Stimulated activated CD8-positive, alpha-beta memory T cell treated with anti-CD3 and anti-CD28 coated beads, Interleukin-2, amount 100 ng/mL, for 1 hour (primary cell): ENCODE results near the gene FNBP1.

ENCODE experiments used
- DNase-seq, 2 donors: peaks; one replicate each; pipeline ENCODE4 v3.0.0-alpha.2; 2020; ENCODE audit warnings: low read depth in 2 of 2

FNBP1 gene

DNA sequence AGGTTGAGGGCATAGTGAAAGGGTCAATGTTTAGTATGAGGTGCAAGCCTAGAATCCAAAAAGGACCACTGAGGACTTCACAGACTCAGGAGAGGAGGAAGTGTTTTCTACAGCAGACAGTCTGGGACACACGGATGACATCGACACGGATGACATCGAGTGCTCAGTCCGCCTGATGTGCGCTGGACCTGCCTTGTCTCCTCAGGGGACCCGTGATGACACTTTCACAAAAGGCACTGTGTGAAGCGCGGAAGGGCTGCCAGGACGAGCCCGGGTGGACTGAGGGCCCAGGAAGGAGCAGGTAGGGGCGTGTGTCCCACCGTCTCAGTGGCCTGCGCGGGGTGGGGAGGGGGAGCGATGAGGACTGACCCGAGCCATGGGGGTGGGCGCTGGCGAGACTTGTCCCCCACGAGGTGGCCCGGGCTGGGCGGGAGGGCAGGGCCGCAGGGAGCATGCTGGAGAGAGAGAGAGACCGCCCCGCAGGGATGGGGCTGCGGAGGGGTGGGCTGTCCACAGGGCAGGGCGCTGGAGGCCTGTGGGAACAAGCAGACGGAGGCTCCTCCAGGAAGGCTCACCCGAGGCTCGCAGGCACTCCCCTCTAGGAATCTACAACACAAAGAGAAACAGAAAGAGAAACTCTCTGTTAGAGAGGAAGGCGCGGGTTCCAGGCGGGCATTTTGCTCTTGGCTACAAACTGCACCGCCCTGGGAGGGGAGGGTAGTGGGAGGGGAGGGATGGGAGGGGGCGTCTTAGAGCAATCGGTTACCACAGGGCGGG, 152.9 kb downstream of the FNBP1 start:
- DNase-seq = peak in 1 of 2 donors; percentile 49

DNA sequence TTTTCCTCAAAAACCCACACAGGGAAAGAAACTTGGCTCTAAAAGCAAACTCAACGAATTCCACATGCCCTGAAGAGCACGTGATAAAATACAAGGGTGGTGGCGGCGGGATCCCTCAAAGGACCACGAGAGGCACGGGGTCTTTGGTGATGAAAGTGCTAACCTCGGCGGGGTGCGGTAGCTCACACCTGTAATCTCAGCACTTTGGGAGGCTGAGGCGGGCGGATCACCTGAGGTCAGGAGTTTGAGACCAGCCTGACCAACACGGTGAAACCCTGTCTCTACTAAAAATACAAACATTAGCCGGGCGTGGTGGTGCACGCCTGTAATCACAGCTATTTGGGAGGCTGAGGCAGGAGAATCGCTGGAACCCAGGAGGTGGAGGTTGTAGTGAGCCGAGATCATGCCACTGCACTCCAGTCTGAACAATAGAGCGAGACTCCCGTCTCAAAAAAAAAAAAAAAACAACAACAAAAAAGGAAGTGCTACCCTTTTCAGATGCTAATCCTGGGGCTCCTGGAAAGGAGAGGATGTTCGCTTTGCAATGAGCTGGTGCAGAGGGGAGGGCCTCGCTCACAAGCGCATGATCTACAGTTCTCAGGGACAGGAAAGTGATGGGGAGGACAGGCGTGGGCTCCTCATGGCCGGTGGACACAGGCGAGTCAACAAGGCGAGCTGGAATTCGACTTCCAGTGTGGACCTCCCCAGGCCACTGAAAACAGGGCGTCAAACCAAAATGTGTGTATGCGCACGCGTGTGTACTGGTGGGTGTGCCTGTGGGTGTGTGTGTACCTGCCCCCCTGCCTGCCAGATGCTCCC, 153.7 kb downstream of the FNBP1 start:
- DNase-seq = no peak

DNA sequence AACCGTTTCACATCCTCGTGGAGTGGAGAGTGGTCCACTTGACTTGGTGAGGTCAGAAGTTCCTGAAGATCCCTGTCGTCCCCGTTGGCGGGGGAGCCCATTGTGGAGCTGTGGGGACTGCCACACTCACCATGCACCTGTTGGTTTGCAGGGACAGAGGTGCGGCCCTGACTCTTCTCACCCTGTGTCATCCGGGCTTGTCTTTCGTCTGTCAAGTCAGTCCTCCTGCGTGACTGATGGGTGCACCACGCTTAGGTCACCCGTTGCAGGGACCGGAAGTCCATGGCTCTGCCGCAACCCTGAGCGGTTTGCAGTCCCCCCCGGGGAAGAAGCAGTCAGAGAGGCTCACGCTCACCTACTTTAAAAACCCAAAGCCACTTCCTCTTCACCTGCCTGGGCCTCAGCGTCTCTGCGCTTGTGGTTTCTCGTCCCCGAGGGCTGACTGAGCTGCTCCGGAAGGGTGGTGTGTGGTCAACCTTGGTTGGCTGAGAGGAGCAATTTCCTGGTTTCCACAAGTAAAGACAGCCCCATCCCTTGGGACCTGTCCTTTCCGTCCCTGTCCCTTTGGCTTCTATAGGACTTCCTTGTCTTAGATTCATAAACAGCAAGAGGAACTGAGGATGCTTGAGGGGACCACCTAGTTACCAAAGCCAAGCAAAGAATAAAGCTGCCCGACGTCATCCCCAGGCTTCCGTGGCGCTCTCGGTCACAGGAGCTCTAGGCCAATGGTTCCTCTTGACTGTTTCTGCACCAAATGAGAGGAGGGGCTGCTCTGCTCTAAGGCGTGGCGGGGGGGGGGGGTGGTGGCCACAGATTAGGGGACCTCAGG, 154.5 kb downstream of the FNBP1 start:
- DNase-seq = peak; percentile 81 to 82

- DNase-seq = peak in 1 of 2 donors; percentile 58
Observed at GRCh38 chr9:129887334-129888292, 155.4 kb downstream of the FNBP1 start.

- DNase-seq = peak in 1 of 2 donors; percentile 53
Observed at GRCh38 chr9:129886226-129887174, 156.5 kb downstream of the FNBP1 start.

GRCh38 chr9:129885670-129886106, 157.3 kb downstream of the FNBP1 start:
- DNase-seq = peak; percentile 85 to 88

DNA sequence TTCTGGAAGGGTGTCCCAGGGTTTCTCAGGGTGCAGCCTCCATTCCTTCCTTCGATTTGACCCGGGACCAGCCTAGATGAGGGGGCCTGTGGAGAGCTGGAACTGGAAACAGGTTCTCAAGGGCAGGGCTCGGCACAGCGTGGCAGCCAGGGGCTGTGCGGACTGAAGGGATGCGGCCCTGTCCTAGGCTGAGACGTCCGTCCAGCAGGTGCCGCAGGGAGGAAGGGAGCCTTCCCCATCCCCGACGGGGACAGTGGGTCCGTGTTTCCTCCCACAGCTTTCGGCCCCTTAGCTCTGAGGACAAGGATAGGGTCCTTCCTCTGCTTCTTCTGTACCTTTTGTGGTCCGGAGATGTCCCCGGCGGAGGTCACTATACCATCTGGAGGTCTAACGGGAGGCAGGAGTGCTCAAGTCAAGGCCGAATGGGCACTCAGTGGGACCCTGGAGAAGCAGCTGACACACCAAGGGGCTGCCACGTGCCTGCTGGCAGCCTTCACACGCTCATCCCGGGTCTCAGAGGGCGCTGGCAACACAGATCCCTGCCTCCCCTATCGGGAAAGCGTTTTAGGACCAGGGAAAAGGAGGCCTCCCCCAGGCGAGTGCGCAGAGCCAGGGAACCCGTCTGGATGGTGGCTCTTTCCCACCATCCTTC, 157.8 kb downstream of the FNBP1 start:
- no peak for DNase-seq

DNA sequence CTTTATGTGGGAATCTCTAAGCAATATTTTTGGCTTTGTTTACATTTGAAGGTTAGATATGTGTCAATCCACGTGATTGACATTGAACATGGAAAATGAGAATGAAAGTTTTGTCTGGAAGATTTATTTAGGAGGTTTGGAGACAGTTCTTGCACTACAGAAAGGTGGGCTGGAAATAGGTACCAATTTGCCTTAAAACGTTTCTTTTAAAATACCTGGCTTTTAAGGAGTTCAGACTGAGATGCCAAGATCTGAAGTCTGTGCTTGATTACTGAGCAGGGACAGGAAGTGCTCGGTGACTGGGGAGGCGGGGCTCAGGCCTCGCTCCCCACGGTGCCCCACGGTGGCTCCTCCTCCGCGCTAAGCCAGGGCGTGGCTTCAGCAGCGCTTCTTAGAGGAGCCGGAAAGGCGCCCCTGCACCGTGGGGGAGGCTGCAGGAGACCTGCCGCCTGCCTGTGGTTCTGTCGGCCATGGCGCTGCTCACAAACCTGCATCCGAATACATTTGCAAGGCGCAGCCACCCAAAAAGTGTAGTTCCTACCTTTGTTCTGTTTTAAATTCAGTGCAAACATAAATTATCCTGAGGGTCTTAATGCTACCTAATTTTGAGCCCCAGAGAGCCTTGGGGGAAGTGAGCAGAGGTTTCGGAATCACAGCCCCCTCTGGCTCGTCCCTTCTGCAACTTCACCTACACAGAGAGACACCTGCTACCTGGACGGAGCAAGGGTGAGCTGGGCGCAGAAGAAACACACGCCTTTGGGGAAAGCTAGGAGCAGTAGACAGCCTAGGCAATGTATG, 158.6 kb downstream of the FNBP1 start:
- DNase-seq = peak; percentile 89 to 91

GRCh38 chr9:129881547-129882324, 161.3 kb downstream of the FNBP1 start:
- no peak for DNase-seq

- no peak for DNase-seq
Observed at GRCh38 chr9:129880654-129881546, 162.1 kb downstream of the FNBP1 start.

- DNase-seq = no peak
Observed at GRCh38 chr9:129879991-129880653, 162.9 kb downstream of the FNBP1 start.

GRCh38 chr9:129879103-129879699, 163.8 kb downstream of the FNBP1 start:
- no peak for DNase-seq

DNA sequence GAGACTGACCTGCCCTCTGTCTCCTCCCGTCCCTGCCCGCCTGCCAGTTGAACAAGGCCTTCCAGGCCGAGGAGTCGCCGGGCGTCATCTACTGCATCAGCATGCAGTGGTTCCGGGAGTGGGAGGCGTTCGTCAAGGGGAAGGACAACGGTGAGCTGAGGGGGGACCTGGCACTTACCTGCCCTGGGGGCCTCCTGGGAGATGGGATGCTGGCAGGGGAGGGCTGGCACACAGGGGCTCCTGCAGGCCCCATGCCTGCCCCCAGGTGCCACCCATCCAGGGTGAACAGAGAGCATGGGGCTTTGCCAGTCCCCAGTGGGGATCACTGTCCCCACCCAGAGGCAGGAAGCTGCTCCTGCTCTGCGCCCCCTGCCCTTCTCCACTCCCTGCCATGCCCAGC, 164.7 kb downstream of the FNBP1 start:
- DNase-seq = no peak

DNA sequence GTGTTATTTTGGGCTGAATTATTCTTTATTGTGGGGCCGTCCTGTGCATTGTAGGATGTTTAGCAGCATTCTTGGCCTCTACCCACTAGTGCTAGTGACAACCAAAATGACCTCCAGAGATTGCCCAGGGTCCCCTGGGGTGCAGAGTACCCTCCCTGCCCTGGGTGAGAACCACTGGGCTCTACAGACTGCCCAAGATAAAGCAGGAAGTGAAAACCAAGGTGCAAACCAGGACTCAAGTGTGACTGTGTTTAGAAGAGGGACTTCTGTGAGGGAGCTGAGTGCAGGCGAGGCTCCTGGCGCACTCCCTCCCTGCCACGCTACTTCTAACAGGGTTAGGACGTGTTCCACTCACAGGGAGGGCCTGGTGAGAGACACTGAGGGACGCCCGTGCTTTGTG, 166.2 kb downstream of the FNBP1 start:
- no peak for DNase-seq

DNA sequence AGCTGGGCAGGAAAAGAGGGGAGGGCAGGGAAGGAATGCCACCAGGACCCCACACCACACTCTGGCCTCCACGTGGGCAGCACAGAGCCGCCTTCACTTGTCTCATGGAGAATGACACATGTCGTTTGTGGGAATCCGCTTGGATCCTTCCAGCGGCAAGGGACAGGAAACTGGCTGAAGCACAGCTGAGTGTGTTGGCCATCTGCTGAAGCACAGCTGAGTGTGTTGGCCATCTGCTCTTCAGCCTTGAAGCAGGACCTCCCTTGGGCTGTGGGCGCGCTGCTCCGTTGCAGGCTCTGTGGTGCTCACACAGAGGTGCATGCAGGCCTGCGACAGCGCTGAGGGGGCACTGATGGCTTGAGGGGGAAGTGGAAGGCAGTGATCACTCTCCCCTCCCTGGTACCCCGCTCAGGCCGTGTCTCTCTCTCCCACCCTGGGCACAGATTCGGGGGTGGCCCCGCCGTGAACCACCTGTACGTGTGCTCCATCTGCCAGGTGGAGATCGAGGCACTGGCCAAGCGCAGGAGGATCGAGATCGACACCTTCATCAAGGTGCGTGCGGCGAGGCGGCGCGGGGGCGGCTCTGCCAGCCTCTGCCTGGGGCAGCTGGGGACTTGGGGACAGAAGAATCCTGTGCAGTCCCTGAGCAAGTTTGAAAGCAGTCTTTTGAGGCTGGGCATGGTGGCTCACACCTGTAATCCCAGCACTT, 167.1 kb downstream of the FNBP1 start:
- no peak for DNase-seq
